ENCODE results near the gene PPP4R2. TPM values are rescaled to one million over a fixed set of nuclear protein-coding genes. Genes with fewer than 3 reads are reported as not detected.

The PPP4R2 gene
- total and polyA plus RNA-seq, 2 of the 4 experiments (the other 2 are of a cell fraction): 13.5 to 31.4 TPM

- peaks cover 96% of the 10 kb centered on the region for H4K20me1 ChIP-seq (ENCODE audit: insufficient read depth, low read length)
- peak; percentile 41 for DNase-seq
- no peak overlapping the region for H3K56ac ChIP-seq (ENCODE audit: extremely low read depth, insufficient read depth, low read length)
- TF ChIP-seq, protein P1, sequence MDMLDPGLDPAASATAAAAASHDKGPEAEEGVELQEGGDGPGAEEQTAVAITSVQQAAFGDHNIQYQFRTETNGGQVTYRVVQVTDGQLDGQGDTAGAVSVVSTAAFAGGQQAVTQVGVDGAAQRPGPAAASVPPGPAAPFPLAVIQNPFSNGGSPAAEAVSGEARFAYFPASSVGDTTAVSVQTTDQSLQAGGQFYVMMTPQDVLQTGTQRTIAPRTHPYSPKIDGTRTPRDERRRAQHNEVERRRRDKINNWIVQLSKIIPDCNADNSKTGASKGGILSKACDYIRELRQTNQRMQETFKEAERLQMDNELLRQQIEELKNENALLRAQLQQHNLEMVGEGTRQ (IDR thresholded peaks at IDR 0.05; ENCODE audit: low read depth, low read length): no peak
- TF ChIP-seq MAFK (IDR thresholded peaks at IDR 0.05; ENCODE audit: low read depth, low read length): no peak
- no peak for TF ChIP-seq RCOR1 (IDR thresholded peaks at IDR 0.05; ENCODE audit: insufficient replicate concordance, low read length)
- no peak for TF ChIP-seq RFX5 (IDR thresholded peaks at IDR 0.05; ENCODE audit: low read depth, low read length)
- TF ChIP-seq ELK1 (IDR thresholded peaks at IDR 0.05; ENCODE audit: borderline replicate concordance, low read depth, low read length): no peak
- no peak for TF ChIP-seq MXI1 (IDR thresholded peaks at IDR 0.05; ENCODE audit: borderline replicate concordance, low read depth, low read length)
- TF ChIP-seq NFE2L2 (IDR thresholded peaks at IDR 0.05; ENCODE audit: low read depth, low read length): no peak
- TF ChIP-seq RAD21 (IDR thresholded peaks at IDR 0.05; ENCODE audit: low read length): no peak
- no peak for TF ChIP-seq SMC3 (IDR thresholded peaks at IDR 0.05; ENCODE audit: low read depth, low read length)
- TF ChIP-seq, protein P2, sequence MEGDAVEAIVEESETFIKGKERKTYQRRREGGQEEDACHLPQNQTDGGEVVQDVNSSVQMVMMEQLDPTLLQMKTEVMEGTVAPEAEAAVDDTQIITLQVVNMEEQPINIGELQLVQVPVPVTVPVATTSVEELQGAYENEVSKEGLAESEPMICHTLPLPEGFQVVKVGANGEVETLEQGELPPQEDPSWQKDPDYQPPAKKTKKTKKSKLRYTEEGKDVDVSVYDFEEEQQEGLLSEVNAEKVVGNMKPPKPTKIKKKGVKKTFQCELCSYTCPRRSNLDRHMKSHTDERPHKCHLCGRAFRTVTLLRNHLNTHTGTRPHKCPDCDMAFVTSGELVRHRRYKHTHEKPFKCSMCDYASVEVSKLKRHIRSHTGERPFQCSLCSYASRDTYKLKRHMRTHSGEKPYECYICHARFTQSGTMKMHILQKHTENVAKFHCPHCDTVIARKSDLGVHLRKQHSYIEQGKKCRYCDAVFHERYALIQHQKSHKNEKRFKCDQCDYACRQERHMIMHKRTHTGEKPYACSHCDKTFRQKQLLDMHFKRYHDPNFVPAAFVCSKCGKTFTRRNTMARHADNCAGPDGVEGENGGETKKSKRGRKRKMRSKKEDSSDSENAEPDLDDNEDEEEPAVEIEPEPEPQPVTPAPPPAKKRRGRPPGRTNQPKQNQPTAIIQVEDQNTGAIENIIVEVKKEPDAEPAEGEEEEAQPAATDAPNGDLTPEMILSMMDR (conservative IDR thresholded peaks at IDR 0.05; ENCODE audit: low read depth, low read length): no peak
- TF ChIP-seq BHLHE40 (IDR thresholded peaks at IDR 0.05; ENCODE audit: low read depth, low read length): no peak; the same call in 1 of the 2 replicates
- TF ChIP-seq CHD1 (IDR thresholded peaks at IDR 0.05; ENCODE audit: low read depth, low read length): no peak
- no peak for TF ChIP-seq FOS (IDR thresholded peaks at IDR 0.05; ENCODE audit: low read depth, low read length)
Observed at GRCh38 chr3:73036694-73037591, 40.3 kb downstream of the PPP4R2 start.

More at GRCh38 chr3:73036694-73037591, 40.3 kb downstream of the PPP4R2 start:
- intact Hi-C loops (cut with micrococcal nuclease) (loop anchor here (5.0 kb wide), 1 partner anchor 40 kb away; the partner anchor contains the start of gene PPP4R2), dilution Hi-C loops (cut with HindIII; ENCODE audit: low sequenced_read_pairs, unreplicated experiment) (no loop called here), in situ Hi-C loops (cut with MboI; ENCODE audit: low sequenced_read_pairs) (no loop called here)
- Histone ChIP-seq H2AK9ac (replicated peaks; ENCODE audit: low read depth, low read length, poor library complexity) (no peak overlapping the region), H3K9me1 (ENCODE audit: insufficient read depth, low read length) (peaks cover 11% of the 10 kb centered on the region), H2BK15ac (ENCODE audit: low read depth, low read length) (no peak overlapping the region), H3K4ac (ENCODE audit: low read depth, low read length) (peak overlapping the region; percentile 45; the same call in 1 of the 2 replicates), H3K9me3 (ENCODE audit: control insufficient read depth, insufficient read depth, low read length) (no peaks in the 10 kb centered on the region), H3K36me3 (ENCODE audit: control insufficient read depth, insufficient read depth, low read length) (no peaks in the 10 kb centered on the region), H3K18ac (ENCODE audit: low read depth, low read length) (no peak overlapping the region; the same call in 1 of the 2 replicates), H3K23ac (ENCODE audit: low read depth, low read length) (peak overlapping the region; percentile 29; the same call in 1 of the 2 replicates), H4K91ac (ENCODE audit: insufficient read depth, low read depth, low read length) (no peak overlapping the region), H3K4me3 (ENCODE audit: insufficient read depth, low read depth, low read length) (no peak overlapping the region), H2BK5ac (ENCODE audit: low read depth, low read length, poor library complexity, severe bottlenecking) (peak overlapping the region; percentile 76), H2AFZ (replicated peaks; ENCODE audit: low read length, poor library complexity) (no peak overlapping the region), H3K9ac (ENCODE audit: low read depth, low read length) (no peak overlapping the region), H3K4me2 (ENCODE audit: low read depth, low read length) (peak overlapping the region; percentile 16), H3K27ac (ENCODE audit: insufficient read depth, low read length) (no peak overlapping the region), H3K27me3 (ENCODE audit: control insufficient read depth, insufficient read depth, low read length) (no peaks in the 10 kb centered on the region), H4K5ac (ENCODE audit: low read depth, low read length) (no peak overlapping the region), H2BK120ac (ENCODE audit: low read depth, low read length) (no peak overlapping the region), H2BK20ac (ENCODE audit: low read depth, low read length) (no peak overlapping the region), H3K4me1 (ENCODE audit: control insufficient read depth, insufficient read depth, low read length) (peaks cover 12% of the 10 kb centered on the region), H3K79me1 (ENCODE audit: low read depth in 1 of 2, low read length in 2 of 2) (peaks cover 6 to 64% of the 10 kb centered on the region in 2 experiments; a peak in 2 of 4 replicates), H3K14ac (replicated peaks; ENCODE audit: low read depth, low read length) (0 out of 2 replicates have a peak overlapping the region, but pooled peaks have one; percentile 52), H2AK5ac (ENCODE audit: low read depth, low read length) (no peak overlapping the region), H4K8ac (ENCODE audit: low read depth in 2 of 2, low read length in 2 of 2) (no peak overlapping the region)
- peak; percentile 56 for ATAC-seq (ENCODE audit: low read depth)
- BruUV-seq (replicated peaks): no TSS peak
- CTCF ChIA-PET: interaction anchor here (0.7 to 1.6 kb wide), 2 partner anchors 13 to 20 kb away, joined by 3 to 5 read pairs; no protein-coding TSS in a partner anchor
- no CpG with 5 or more reads among the region's 3 CpGs for WGBS, 2 experiments (ENCODE audit: extremely low coverage in 2 of 2, insufficient read length in 1 of 2)
- POLR2A ChIA-PET (ENCODE audit: unreplicated experiment): no interaction called here
